Spleen (tissue), 11 donors: ENCODE measurements around the gene PPP2R5B. TPM values are rescaled to one million over a fixed set of nuclear protein-coding genes. Genes with fewer than 3 reads are reported as not detected.
A peak's percentile ranks its signal among the peaks of the same experiment; 100 is the strongest.

ENCODE experiments used
- DNase-seq: peaks from one replicate; pipeline ENCODE4 v3.0.0-alpha.2; 2020
- H3K27ac ChIP-seq, 8 donors: fragments of 200-600 bp; sonication (generic) in 7 of 8; 1 replicate in 4 of 8; 2 replicates in 4 of 8; pipeline versions ENCODE4 v1.5.0 to v1.8.0; 2016 to 2021; ENCODE audit warnings: inconsistent platforms in 4 of 8, mild to moderate bottlenecking in 4 of 8, moderate library complexity in 1 of 8
- H3K27me3 ChIP-seq, 7 donors: fragments of 200-600 bp; sonication (generic) in 6 of 7; replicated peaks in 1 of 7; 1 replicate in 4 of 7; 2 replicates in 3 of 7; pipeline versions ENCODE4 v1.5.0 to v1.8.0; 2016 to 2021; ENCODE audit warnings: inconsistent platforms in 3 of 7, mild to moderate bottlenecking in 1 of 7
- H3K36me3 ChIP-seq, 6 donors: fragments of 200-600 bp; sonication (generic) in 5 of 6; 1 replicate in 4 of 6; 2 replicates in 2 of 6; pipeline versions ENCODE4 v1.5.0 to v1.8.0; 2016 to 2021; ENCODE audit warnings: inconsistent platforms in 2 of 6
- H3K4me1 ChIP-seq, 6 donors: fragments of 200-600 bp; sonication (generic) in 5 of 6; 1 replicate in 3 of 6; 2 replicates in 3 of 6; pipeline versions ENCODE4 v1.5.0 to v1.8.0; 2016 to 2021; ENCODE audit warnings: inconsistent platforms in 3 of 6
- H3K4me3 ChIP-seq, 8 donors: fragments of 200-600 bp; sonication (generic) in 7 of 8; 1 replicate in 4 of 8; 2 replicates in 4 of 8; pipeline versions ENCODE4 v1.5.0 to v1.8.0; 2016 to 2021; ENCODE audit warnings: inconsistent platforms in 4 of 8, mild to moderate bottlenecking in 4 of 8, moderate library complexity in 2 of 8
- H3K9me3 ChIP-seq, 8 donors: fragments of 200-600 bp; sonication (generic) in 7 of 8; 1 replicate in 4 of 8; 2 replicates in 4 of 8; pipeline versions ENCODE4 v1.5.0 to v1.8.0; 2016 to 2021; ENCODE audit warnings: inconsistent platforms in 4 of 8
- POLR2A ChIP-seq, 3 donors: fragments of 450-650 bp; IDR thresholded peaks; one replicate each; pipeline ENCODE4 v1.5.1; 2017; ENCODE audit warnings: antibody characterized with exemption in 3 of 3, mild to moderate bottlenecking in 1 of 3
- POLR2AphosphoS5 ChIP-seq, 3 donors: sonication (generic); formaldehyde crosslinking; IDR thresholded peaks; one replicate each; pipeline ENCODE4 v1.5.1; 2017; ENCODE audit warnings: antibody characterized with exemption in 3 of 3
- WGBS, 5 donors: extraction: QIAGEN DNeasy Blood & Tissue Kit in 3 of 5; methylation state at CpG; one replicate each; pipeline versions ENCODE4 v1.1.5 to v1.1.7; 2013 to 2018; 5-methylcytosine and 5-hydroxymethylcytosine counted together
- intact Hi-C: fragments of 100-400 bp; cut with DNase I; formaldehyde crosslinking; loops from one replicate; pipeline ENCODE4 v1.15.0; 2023; ENCODE audit warnings: low total_unique reads
- polyA plus RNA-seq, 3 donors: library from polyadenylated mRNA; stranded (reverse); fragments of 200-250 nt; gene quantifications; one replicate each; pipeline ENCODE4 v1.2.1, GENCODE V29; 2013
- total RNA-seq, 7 donors: library from RNA; depleted of rRNA in 3 of 7; stranded (reverse); fragments of >200 nt in 3 of 7; fragmentation: NEBNext Ultra II Directional in 4 of 7; extraction: Animal tissue kit (Norgen Biotek cat#: 25700) in 4 of 7; gene quantifications; one replicate each; pipeline versions ENCODE4 v1.1.0 to v1.2.1, GENCODE V29; 2016 to 2021
- TF ChIP-seq, protein P1 (sequence below), 11 experiments: fragments of 200-600 bp in 7 of 11; fragments of 450-650 bp in 4 of 11; sonication (generic) in 4 of 11; IDR thresholded peaks in 8 of 11; conservative IDR thresholded peaks in 3 of 11; 1 replicate in 7 of 11; 2 replicates in 4 of 11; pipeline versions ENCODE4 v1.4.0 to v1.8.0; 2016 to 2021; ENCODE audit warnings: antibody characterized with exemption in 11 of 11, inconsistent platforms in 4 of 11, mild to moderate bottlenecking in 1 of 11
- donor health status: healthy with polysubstance abuse.
- donor health status: DM: no; HTN: no; CAD: no; lungs with moderate emphysema.
- donor health status: DM: no; HTN: no; CAD: no.
- donor health status: Bipolar disorder and iron deficiency.
- donor health status: healthy.
- donor health status: DM: no; HTN: no; CAD: no.
- donor health status: DM: yes; HTN: yes; CAD: no.

Gene PPP2R5B
- total and polyA plus RNA-seq, 10 donors: 10.8 to 45.1 (median 27.9) TPM

DNA sequence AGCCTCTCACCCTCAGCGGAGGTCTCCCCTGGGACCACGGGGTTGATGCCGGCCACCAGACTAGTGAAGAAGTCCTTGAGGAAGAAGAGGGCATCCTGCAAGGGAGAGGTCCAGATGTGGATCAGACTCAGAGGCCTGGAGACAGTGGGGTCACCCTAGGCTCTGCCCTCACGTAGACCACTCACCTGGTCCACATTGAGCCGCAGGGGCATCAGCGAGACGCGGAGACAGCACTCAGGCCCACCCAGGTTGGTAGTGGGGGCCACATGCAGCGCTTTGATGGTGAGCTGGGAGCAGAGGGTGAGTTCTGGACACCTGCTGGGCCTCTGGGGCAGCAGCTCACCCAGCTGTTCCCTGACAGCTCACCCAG is 26.4 kb upstream of the PPP2R5B start:
- DNase-seq: no peak
- H3K4me1 ChIP-seq: peaks cover 10 to 21% (median 16%) of the 10 kb centered on the region in 6 donors
- 91 to 99% (median 95%) methylated on average over 3 to 9 of the region's 9 CpGs for WGBS, 5 donors
- no peak overlapping the region for H3K27ac ChIP-seq
- H3K4me3 ChIP-seq: no peak overlapping the region
- H3K27me3 ChIP-seq: no peaks in the 10 kb centered on the region
- no peaks in the 10 kb centered on the region for H3K9me3 ChIP-seq
- peaks cover 0 to 87% (median 74%) of the 10 kb centered on the region in 6 donors for H3K36me3 ChIP-seq
- TF ChIP-seq POLR2AphosphoS5 (IDR thresholded peaks at IDR 0.05) (peak in 1 of 3 donors; percentile 3), POLR2A (IDR thresholded peaks at IDR 0.05) (no peak)
- intact Hi-C loops: no loop called here

DNA sequence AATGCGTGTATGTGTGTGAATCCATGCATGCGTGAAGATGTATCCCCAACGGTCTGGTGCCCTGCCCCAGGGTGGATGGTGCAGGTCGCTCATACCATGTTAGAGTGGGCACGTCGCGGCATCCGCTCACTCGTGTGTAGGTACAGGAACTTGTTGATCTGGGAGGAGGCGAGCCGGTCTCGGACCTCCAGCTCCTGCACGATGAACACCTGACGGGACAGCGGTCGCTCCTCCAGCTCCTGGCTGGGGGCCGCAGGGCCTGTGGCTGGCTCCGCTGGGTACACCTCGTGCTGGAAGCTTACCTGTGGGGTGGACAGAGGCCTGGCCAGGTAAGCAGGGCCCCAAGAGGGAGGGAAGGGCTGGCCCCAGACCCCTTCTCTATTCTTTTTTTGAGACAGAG is 25.9 kb upstream of the PPP2R5B start:
- WGBS, 5 donors: 95 to 97% (median 95%) methylated on average over 12 to 19 of the region's 19 CpGs

DNA sequence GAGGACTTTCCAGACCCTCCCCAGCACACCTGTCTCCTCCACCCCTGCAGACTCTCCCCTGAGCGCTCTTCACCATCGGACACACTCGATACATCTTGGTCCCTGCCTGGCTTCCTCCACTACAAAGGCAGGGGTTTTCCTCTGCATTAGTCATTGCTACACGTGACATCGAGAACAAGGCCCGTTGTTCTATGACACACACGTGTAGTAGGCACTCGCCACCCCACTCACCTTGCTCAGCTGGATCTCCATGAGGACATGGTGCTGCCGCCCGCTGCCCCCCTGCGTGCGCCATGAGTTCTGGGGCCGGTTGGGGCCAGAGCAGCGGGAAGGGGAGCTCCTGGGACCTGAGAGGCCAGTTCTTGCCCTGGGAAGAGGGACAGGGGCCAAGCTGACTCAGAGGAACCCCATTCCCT is 24.2 kb upstream of the PPP2R5B start:
- DNase-seq: no peak
- Histone ChIP-seq H3K36me3 (peaks cover 4 to 100% (median 88%) of the 10 kb centered on the region in 6 donors), H3K4me1 (peaks cover 0 to 3% (median 0%) of the 10 kb centered on the region in 6 donors), H3K27ac (peak overlapping the region in 1 of 8 donors; percentile 13), H3K27me3 (no peaks in the 10 kb centered on the region), H3K9me3 (no peaks in the 10 kb centered on the region), H3K4me3 (no peak overlapping the region)
- TF ChIP-seq POLR2AphosphoS5 (IDR thresholded peaks at IDR 0.05) (peak in 1 of 3 donors; percentile 50), POLR2A (IDR thresholded peaks at IDR 0.05) (no peak)
- TF ChIP-seq, protein P1, sequence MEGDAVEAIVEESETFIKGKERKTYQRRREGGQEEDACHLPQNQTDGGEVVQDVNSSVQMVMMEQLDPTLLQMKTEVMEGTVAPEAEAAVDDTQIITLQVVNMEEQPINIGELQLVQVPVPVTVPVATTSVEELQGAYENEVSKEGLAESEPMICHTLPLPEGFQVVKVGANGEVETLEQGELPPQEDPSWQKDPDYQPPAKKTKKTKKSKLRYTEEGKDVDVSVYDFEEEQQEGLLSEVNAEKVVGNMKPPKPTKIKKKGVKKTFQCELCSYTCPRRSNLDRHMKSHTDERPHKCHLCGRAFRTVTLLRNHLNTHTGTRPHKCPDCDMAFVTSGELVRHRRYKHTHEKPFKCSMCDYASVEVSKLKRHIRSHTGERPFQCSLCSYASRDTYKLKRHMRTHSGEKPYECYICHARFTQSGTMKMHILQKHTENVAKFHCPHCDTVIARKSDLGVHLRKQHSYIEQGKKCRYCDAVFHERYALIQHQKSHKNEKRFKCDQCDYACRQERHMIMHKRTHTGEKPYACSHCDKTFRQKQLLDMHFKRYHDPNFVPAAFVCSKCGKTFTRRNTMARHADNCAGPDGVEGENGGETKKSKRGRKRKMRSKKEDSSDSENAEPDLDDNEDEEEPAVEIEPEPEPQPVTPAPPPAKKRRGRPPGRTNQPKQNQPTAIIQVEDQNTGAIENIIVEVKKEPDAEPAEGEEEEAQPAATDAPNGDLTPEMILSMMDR (IDR thresholded peaks at IDR 0.05 in 8 of 11, conservative IDR thresholded peaks at IDR 0.05 in 3 of 11): no peak
- WGBS, 5 donors: 71 to 86% (median 84%) methylated on average over 7 to 14 of the region's 14 CpGs
- intact Hi-C loops: no loop called here

More for the DNA sequence above, 25.9 kb upstream of the PPP2R5B start:
- no peak overlapping the region for H3K4me3 ChIP-seq
- no peaks in the 10 kb centered on the region for H3K27me3 ChIP-seq
- H3K9me3 ChIP-seq: no peaks in the 10 kb centered on the region
- peaks cover 1 to 92% (median 79%) of the 10 kb centered on the region in 6 donors for H3K36me3 ChIP-seq
- no peak for TF ChIP-seq POLR2A (IDR thresholded peaks at IDR 0.05)
- TF ChIP-seq POLR2AphosphoS5 (IDR thresholded peaks at IDR 0.05): no peak
- TF ChIP-seq, protein P1 (IDR thresholded peaks at IDR 0.05 in 8 of 11, conservative IDR thresholded peaks at IDR 0.05 in 3 of 11): no peak
- intact Hi-C loops: no loop called here
- no peak overlapping the region for H3K27ac ChIP-seq
- no peak for DNase-seq
- H3K4me1 ChIP-seq: peaks cover 7 to 16% (median 11%) of the 10 kb centered on the region in 6 donors

DNA sequence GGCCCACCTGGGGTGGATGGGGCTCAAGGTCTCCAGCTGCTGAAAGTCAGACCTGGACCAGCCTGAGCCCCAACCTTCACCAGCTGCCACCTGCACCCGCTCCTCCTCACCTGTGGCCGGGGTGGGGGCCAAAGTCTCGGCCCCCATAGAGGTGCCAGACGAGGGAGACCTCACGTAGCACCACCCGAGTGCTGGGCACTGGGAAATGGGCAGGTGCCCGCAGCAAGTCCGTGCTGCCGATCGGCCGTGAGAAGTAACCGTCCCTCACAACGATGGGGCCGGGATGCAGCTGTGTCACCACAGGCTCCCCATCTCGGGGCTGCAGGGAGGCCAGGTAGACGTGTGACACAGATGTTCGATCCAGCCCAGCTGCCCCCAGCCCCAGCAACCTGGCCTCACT is 23.7 kb upstream of the PPP2R5B start:
- 93 to 97% (median 95%) methylated on average over 17 of the region's 17 CpGs for WGBS, 5 donors

More for the DNA sequence above, 23.7 kb upstream of the PPP2R5B start:
- Histone ChIP-seq H3K4me3 (no peak overlapping the region), H3K27ac (peak overlapping the region in 1 of 8 donors; percentile 13), H3K9me3 (no peaks in the 10 kb centered on the region), H3K4me1 (peaks cover 0 to 3% (median 0%) of the 10 kb centered on the region in 6 donors), H3K27me3 (no peaks in the 10 kb centered on the region), H3K36me3 (peaks cover 4 to 100% (median 90%) of the 10 kb centered on the region in 6 donors)
- intact Hi-C loops: no loop called here
- DNase-seq: no peak
- TF ChIP-seq, protein P1 (IDR thresholded peaks at IDR 0.05 in 8 of 11, conservative IDR thresholded peaks at IDR 0.05 in 3 of 11): no peak
- TF ChIP-seq POLR2AphosphoS5 (IDR thresholded peaks at IDR 0.05) (no peak), POLR2A (IDR thresholded peaks at IDR 0.05) (no peak)
